Activated T-cell treated with anti-CD3 and anti-CD28 coated beads for 4 hours (primary cell): ENCODE results near the gene SLC25A1.

Source experiments
- DNase-seq: peaks from one replicate; pipeline ENCODE4 v3.0.0-alpha.2; 2020

SLC25A1 gene

GRCh38 chr22:19180234-19180633 is 1.7 kb upstream of the SLC25A1 start:
- no peak for DNase-seq

- no peak for DNase-seq
Observed at GRCh38 chr22:19179497-19180048, 1.0 kb upstream of the SLC25A1 start.

GRCh38 chr22:19178065-19178656 is 375 bp downstream of the SLC25A1 start:
- DNase-seq: no peak

- no peak for DNase-seq
Observed at GRCh38 chr22:19177164-19178064, 1.1 kb downstream of the SLC25A1 start.

- DNase-seq: no peak
Observed at GRCh38 chr22:19176732-19177131, 1.8 kb downstream of the SLC25A1 start.

GRCh38 chr22:19176175-19176643 is 2.3 kb downstream of the SLC25A1 start:
- DNase-seq: no peak

GRCh38 chr22:19175602-19176174 is 2.8 kb downstream of the SLC25A1 start:
- DNase-seq: no peak

- no peak for DNase-seq
Observed at GRCh38 chr22:19175026-19175601, 3.4 kb downstream of the SLC25A1 start.

- no peak for DNase-seq
Observed at GRCh38 chr22:19174106-19175025, 4.2 kb downstream of the SLC25A1 start.

- no peak for DNase-seq
Observed at GRCh38 chr22:19173047-19174035, 5.2 kb downstream of the SLC25A1 start.

GRCh38 chr22:19172213-19173046 is 6.1 kb downstream of the SLC25A1 start:
- DNase-seq: no peak

- no peak for DNase-seq
Observed at GRCh38 chr22:19169947-19170318, 8.6 kb downstream of the SLC25A1 start.

- no peak for DNase-seq
Observed at GRCh38 chr22:19169002-19169946, 9.3 kb downstream of the SLC25A1 start.

- DNase-seq: no peak
Observed at GRCh38 chr22:19168088-19168890, 10.2 kb downstream of the SLC25A1 start.

GRCh38 chr22:19167106-19167869 is 11.2 kb downstream of the SLC25A1 start:
- DNase-seq: no peak

- no peak for DNase-seq
Observed at GRCh38 chr22:19166421-19166820, 12.1 kb downstream of the SLC25A1 start.

- DNase-seq: no peak
Observed at GRCh38 chr22:19164425-19164824, 14.1 kb downstream of the SLC25A1 start.
